IPS DF 19.7 (cell line): ENCODE results near the gene ARMH3.

ENCODE experiments used
- DNase-seq: peaks from one replicate; pipeline ENCODE4 v3.0.0-alpha.2; 2013; ENCODE audit warnings: low read depth, low spot score

Gene ARMH3

DNA sequence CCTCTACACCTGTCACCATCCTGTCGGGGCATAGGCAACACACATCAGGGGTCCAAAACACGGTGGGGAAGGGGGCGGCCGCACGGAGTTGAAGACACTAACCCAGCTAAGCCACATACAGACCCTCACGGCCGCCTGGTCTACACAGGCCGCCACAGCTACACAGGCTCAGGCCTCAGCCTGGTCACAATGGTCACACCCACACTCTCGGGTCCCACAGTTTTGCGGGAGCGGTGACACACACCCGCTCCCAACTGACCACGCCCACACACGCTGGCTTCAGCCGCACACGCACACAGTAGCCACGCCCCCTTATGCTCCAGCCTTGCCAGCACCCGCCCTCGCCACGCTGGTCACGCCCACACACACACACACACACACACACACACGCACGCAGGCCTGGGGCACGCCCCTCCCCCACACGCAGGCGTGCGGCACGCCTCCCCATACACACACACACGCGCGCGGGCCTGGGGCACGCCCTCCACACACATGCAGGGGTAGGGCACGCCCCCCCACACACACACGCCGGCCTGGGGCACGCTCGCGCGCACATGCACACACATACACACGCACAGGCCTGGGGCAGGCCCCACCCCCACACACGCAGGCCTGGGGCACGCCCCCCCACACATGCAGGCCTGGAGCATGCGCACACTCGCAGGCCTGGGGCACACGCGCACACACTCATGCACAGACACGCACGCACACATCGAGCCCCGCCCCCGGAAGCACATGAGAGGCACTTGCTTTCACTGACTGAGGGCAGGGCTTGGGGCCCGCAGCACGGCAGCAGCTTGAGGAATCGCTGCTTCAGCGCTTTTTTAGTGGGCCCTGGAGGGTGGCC lies 225.4 kb downstream of the ARMH3 start:
- no peak for DNase-seq

DNA sequence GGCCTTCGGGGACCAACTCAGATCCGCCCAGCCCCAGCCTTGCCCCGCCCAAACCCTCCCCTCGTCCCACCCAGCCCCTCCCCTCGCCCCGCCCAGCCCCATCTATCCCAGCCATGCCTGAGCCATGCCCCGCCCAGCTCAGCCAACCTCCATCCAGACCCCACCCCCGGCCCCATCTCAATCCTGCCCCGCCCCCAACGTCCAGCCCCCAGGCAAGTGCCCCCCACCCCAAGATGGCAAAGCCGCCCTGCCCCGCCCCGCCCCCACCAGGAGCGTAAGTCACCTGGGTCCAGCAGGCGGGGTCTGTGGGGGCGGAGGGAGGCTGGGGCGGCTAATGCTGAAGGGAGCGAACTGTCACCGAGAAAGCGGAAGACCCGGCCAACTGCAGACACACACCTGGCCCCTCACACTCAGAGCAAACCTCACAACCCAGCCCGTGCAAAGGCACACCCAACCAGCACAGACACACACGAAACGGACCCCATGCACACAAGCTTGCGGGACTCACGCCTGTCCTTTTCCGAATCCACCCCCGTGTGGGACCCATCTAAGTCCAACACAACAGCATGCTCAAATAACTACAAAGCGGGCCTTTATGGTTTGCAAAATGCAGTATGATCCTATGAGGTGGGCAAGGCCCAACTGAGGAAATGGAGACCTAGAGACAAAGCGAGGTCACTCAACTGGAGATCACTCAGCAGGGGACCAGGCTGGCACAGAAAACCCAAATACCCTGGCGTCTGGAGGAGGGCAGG lies 226.2 kb downstream of the ARMH3 start:
- no peak for DNase-seq

DNA sequence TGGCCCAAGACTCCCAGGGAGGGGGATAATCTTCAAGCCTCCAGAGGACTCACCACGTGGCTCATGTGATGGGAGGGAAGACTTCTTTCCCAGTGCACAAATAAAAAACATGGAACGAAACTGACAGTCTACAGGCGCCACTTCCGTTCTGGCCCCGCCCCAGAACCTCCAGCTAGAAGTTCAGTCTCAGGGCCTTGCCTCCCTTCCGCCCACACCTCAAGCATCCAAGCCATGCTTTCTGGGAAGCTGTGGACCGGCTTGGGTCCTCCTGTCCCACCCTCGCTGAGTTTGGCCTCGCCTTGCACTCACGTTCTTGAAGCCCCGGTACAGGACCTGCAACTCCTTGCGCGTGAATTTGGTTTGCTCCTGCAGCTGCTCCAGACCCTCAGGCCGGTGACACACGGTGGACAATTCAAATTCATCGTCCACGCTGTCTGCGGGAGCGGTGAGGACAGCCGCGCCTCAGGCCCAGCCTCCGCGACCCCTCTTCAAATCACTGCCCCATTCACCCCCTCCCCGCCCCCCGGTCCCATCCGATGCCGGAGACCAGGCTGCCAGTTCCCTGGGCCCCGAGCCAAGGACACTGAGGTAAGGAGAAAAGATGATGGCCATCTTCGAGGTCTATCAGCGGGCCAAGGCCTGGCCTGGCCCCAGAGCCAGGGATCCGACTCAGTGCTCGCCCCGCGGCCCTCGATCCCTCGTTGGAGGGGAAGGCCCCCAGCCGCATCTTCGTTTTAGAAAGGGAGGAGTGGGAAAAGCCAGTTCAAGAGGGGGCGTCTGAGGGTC lies 227.0 kb downstream of the ARMH3 start:
- DNase-seq: no peak

DNA sequence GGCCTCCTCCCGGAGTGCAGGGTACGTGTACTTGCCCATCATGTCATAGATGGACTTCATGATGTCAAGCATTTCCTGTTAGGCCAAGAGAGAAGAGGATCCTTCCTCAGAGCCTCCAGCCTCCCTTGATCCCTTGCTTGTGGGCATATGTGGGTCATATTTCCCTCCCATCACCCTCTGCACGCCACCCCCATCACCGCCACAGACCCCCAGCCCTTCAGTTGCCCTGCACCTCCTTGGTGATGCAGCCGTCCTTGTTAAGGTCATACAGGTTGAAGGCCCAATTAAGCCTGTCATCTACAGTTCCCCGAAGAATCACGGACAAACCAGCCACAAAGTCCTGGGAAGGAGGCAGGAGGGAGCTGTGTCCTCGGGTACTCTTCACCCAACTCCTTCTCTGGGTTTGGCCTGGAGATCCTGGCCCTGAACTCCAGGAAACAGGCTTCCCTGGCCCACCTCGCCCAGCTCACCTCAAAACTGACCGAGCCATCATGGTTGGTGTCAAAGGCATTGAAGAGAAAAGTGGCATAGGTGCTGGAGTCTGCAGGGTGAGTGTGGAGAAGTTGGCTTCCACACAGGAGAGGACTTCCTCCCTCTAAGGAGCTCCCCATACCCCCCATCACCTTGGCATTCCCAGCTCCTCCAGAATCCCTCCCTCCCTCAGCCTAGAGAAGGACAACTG lies 227.9 kb downstream of the ARMH3 start:
- no peak for DNase-seq

DNA sequence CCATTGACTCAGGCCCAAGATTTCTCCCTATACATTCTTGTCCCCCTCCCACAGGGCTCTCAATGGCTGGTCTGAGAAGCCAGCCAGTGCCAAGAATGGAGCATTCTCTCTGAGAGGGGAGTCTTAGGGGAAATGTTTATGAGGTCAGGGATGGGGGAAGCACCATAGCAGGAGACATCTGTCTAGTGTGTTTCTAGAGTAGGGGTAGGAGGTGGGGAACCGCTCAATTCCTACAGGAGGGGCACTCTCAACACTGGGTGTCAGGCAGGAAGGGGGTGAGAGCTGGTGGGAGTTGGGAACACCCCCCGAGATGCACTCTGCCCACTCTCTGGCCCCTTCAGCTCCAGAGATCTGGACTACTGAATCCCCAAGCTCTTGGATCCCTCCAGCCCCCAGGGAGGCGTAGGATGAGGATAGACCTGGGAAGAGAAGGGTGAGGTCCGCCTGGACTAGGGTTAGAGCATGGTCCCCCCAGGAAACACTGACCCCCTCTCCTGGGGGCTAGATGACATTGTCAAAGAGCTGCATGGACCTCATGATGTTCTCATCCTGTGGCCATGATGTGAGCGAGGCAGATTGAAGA lies 229.0 kb downstream of the ARMH3 start:
- DNase-seq: no peak

DNA sequence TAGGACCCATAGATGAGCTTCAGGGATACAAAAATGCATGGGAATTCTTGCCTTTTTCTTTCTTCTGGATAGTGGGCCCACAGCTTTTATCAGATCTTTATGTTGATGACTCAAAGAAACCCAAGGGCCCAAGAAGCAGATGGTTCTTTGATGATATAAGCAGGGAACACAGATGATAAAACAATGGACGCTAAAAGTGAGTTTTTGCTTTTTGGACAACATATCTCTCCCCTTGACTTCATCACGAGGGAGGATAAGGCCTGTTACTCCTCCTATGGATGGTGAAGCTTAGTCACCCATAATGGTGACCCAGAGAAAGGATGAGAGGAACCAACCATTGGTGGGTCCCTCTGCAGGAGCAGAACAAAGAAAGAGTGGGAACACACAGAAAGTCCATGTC lies 231.2 kb downstream of the ARMH3 start:
- DNase-seq: no peak

DNA sequence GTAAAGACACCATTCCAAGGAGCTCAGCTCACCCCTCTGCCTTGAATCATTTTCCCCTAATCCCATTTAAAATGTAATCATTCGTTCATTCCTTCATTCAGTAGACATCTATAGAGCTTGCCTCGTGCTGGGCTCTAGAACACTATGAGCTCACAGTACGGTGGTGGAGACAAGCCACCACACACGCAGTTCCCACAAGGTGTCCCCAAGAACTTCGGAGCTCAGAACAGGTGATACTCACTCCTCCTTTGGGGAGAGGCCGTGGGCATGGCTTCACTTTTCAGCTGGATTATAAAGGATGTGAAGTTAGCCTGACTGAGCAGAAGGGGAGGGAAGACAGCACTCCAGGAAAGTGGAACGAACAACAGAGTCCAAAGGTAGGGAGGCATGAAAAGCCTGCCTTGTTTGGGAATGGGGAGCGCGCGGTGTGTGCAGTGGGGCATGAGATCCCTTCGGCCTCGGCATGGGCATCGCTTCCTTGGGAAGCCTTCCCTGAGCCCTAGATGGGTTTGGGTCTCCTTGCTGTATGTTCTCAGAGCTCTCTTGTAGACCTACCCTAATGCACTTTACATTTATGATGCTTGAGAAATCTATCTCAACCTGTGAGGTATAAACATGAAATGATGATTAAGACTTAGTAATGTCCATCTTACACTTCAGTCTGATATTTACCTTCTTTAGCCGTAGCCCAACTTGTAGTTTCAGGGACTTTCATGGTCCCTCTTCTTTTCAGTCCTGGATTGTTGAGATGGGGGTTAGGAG lies 236.9 kb downstream of the ARMH3 start:
- no peak for DNase-seq

DNA sequence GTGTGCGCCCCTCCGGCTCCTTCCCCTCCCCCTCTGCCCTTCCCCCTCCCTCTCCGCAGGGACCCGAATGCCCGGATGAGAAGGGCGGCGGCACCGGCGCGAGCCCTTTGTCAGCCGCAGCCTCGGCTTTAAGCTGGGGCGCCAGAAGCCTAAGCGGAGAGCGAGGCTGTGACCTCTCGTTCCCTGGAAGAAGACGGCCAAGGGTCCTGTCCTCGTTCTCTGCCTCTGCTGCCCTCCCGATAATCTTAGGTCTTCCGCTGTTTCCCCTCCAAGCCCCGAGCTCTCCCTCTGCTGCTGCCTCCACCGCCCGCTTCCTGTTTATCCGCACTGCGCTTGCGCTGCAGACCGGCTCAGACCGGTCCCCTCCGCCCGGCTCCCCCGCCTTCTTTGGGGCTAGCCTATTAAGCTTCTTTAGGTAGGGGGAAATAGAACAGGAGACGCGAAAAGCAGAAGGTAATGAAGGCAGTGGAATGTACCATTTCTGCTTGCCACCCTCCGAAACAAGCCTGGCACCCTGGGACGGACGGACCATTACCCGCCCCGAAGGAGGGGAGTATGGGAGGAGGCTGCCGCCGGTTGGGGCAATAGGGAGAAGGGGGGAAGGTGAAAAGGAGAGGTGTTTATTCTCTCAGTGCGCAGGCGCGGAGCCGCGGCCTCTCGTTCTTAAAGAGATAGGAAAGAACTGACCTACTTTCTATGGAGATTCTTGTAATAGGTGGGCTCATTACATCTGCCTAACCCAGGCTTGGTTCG lies 237.7 kb downstream of the ARMH3 start, which contains the start of gene OGA:
TSS of gene OGA (minus strand) at position 326 of the 753 bp plus-strand sequence. CDS start 422 bp downstream, outside the sequence.
- DNase-seq: peak; percentile 99

DNA sequence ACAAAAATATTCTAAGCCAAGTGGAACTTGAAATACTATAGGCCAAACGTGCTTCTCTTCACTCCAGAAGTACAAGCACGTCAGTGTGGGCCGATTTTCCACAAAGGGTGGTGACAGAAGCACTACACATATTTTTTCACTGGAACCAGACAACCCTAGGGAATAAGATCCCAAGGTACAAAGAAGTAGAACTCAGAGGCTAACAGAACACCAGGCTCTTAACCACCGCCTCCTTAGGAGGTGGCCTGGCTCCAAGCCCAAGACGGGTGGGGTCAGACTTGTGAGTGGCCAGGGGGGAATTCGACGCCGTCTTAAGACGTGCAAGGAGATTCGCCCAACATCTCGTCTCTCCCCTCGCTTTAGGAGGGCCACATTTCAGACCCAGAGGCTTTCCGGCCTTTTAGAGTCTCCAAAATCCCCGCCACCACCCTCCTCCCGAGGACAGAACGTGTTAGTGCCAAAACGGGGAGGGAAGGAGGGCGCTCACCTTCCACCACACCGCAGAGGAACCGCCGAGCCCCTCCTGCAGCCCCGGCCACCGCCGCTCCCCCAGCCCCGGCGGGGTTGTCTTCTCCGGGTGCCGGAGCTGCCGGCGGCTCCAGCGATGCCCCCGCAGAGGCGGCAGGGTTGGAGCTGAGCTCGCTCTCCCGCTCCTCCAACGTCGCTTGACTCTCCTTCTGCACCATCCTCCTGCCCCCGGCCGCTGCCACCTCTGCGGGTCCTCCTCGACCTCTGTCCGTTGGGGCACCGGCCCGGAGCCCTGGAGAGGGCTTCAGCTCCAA lies 238.4 kb downstream of the ARMH3 start:
- DNase-seq: no peak

DNA sequence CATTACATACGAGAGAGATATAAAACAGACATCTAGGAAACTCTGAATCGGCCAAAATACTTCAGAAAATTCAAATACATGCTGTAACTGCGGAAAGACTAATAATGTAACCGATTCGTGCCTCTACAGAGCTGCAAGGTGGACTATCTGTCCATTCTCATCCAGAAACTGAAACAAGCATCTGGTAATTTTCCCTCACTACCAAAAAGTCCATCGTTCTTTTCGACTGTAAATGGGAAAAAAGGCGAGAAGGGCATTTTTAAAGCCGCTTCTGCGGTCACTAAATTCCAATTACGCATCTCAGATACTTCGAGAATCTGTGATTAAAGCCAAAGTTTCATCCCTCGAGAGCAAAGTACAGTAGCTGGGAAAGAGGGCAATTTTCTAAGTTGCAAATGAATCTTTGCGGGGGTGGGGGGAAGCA lies 239.0 kb downstream of the ARMH3 start:
- no peak for DNase-seq

DNA sequence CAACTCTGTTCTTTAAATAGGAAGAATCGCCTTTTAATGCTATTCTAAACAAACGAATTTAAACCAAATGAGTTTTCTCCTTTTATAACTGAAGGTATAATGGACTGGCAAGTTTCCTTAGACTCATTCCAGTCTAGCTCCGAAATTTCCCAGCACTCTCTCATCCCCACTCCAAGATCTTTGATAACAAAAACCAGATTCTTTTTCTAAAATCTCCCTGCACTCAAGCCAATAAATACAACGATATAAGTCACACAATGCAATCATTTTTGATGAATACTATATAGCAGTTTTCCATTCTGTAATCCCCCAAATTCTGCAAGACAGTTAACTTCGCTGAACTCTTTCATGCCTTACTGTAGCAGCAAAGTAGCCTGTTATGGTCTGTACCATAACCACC lies 239.6 kb downstream of the ARMH3 start:
- DNase-seq: no peak

DNA sequence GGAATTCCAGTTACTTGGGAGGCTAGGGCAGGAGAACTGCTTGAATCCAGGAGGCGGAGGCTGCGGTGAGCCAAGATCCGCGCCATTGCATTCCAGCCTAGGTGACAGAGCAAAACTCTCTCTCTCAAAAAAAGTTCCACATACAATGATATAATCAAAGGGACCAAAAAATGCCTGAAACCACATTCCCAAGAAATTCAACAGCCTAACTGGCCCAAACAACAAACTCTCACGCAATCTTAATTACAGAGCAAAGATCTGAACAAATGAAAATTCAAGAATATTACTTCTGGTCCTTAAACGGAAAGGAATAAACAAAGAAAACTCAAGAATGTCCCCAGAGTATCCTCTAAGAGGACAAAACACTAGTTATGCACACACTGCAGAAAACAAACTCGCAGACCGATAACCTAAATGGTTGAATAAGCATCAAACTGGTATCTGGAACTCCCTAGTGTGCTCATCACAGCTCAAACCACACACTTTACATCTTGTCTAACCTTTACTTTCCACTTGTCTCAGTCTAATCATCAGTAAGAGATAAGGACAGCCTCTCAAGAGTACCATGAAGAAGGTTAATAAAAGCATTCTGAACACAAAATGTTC lies 241.4 kb downstream of the ARMH3 start:
- no peak for DNase-seq

DNA sequence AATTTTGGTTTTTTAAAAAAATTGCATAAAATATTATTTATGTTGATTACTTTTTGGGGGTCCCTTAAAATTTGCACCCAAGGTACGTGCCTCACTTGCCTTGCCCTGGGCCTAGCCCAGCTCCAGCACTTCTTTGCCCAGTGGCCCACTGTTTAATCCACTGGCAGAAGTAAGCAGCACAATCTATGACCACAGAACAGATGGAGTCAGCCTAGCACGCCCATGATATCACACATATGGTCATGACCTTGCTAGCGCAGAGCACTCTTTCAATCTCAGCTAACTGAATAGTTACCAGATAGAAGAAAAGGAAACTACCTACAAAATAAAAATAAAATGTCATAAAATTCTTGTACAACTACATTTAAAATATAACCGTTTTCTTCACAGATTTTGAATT lies 243.4 kb downstream of the ARMH3 start:
- DNase-seq: no peak

DNA sequence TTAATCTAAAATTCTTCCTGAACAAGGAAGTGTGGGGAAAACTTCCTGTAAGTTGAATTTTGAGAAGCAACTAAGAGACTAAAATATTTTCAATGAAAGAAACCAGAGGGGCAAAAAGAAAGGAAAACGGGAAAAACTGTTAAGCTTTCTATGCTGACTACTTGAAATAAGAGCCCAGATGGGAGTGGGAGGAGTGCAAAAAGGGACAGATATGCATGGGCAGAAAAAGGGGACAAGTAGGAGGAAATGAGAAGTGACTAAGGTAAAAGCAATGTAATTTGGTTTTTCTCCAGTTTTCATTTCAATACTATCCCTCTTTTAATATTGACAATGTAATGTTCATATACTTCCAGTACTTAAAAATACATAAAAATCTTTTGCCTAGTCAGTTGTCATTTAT lies 248.8 kb downstream of the ARMH3 start:
- DNase-seq: no peak

DNA sequence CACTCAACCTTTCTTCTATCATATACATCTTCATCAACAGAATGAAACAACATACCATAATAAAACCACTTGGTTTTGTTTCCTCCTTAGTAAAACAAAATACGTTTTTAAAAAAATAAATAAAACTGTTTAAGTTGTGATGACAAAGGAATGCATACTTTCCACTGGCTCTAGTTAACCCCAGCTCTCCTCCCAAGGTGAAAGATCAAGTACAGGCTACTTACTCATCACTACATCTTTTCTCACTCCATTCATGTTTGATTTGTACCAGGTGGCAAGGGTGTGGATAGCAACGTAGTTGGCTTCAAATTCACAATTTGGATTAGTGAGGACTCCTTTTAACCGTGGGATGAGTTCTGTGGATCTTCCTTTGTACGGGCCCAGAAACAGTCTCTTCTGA lies 252.5 kb downstream of the ARMH3 start:
- DNase-seq: no peak

DNA sequence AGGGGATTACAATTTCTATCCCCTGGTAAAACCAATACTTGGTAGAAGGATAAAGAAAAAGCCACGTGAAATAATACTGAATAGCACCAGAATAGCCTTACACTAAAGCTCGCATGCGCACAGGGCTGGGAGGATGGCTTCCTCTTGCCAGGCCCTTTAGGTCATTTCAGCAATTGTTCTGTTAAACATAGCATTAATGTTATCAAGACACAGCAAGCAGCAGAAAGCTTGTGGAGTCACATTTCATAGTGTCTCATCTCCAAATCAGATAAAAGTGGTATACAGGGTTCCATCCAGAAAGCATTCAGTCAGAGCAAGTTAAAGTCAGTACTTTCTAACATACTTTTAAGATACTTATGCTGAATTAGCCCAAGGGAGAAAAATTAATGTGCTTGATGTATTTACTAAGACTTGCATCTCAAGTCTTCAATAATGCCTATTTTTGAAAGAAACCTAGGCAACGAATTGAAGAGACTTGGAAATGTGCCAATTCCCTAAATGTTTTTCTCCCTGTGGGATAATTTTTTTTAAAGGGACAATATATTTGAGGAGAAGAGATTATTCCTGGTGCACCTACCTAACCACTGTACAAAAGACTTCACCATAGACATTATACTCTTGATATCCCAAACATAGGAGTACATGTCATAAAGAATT lies 258.4 kb downstream of the ARMH3 start:
- DNase-seq: no peak
